GM21526 (cell line): ENCODE data around the gene AASDH.

ENCODE experiments used
- ATAC-seq: cut with Tn5 transposase; IDR thresholded peaks from one replicate; pipeline ENCODE4 v1.9.1; 2021; ENCODE audit warnings: moderate library complexity; ENCODE audit not compliant: unreplicated experiment, low FRiP score

AASDH gene

GRCh38 chr4:56320293-56320692 is 67.0 kb downstream of the AASDH start:
- ATAC-seq: no peak

- no peak for ATAC-seq
Observed at GRCh38 chr4:56318555-56318954, 68.7 kb downstream of the AASDH start.

GRCh38 chr4:56317749-56318148 is 69.5 kb downstream of the AASDH start:
- no peak for ATAC-seq

GRCh38 chr4:56316011-56316650 is 71.2 kb downstream of the AASDH start:
- no peak for ATAC-seq

GRCh38 chr4:56315543-56315942 is 71.7 kb downstream of the AASDH start:
- ATAC-seq: no peak

GRCh38 chr4:56315041-56315440 is 72.2 kb downstream of the AASDH start:
- ATAC-seq: no peak

GRCh38 chr4:56314207-56314915 is 72.9 kb downstream of the AASDH start:
- no peak for ATAC-seq

GRCh38 chr4:56313132-56313531 is 74.2 kb downstream of the AASDH start:
- ATAC-seq: no peak

GRCh38 chr4:56311299-56311975 is 75.9 kb downstream of the AASDH start:
- ATAC-seq: no peak

- no peak for ATAC-seq
Observed at GRCh38 chr4:56310401-56311125, 76.7 kb downstream of the AASDH start.

- no peak for ATAC-seq
Observed at GRCh38 chr4:56308384-56308783, 78.9 kb downstream of the AASDH start.

GRCh38 chr4:56307423-56307822 is 79.9 kb downstream of the AASDH start:
- ATAC-seq: no peak

- no peak for ATAC-seq
Observed at GRCh38 chr4:56305390-56305789, 81.9 kb downstream of the AASDH start.

GRCh38 chr4:56303921-56304320 is 83.4 kb downstream of the AASDH start:
- ATAC-seq: no peak

- ATAC-seq: no peak
Observed at GRCh38 chr4:56302760-56303159, 84.5 kb downstream of the AASDH start.

- no peak for ATAC-seq
Observed at GRCh38 chr4:56301997-56302496, 85.2 kb downstream of the AASDH start.

GRCh38 chr4:56301181-56301996 is 85.9 kb downstream of the AASDH start:
- ATAC-seq: peak; percentile 89

- ATAC-seq: no peak
Observed at GRCh38 chr4:56298236-56298635, 89.1 kb downstream of the AASDH start.

GRCh38 chr4:56297776-56298175 is 89.5 kb downstream of the AASDH start:
- ATAC-seq: no peak

- no peak for ATAC-seq
Observed at GRCh38 chr4:56296526-56296925, 90.8 kb downstream of the AASDH start.
